ENCODE data around the gene FERMT3. TPM values are rescaled to one million over a fixed set of nuclear protein-coding genes. Genes with fewer than 3 reads are reported as not detected.

Gene FERMT3
- total and polyA plus RNA-seq, 7 experiments from 2014 or later = 77.1 to 209 (median 120) TPM

- H3K36me3 Mint-ChIP-seq = peaks cover 0 to 8% (median 0%) of the 10 kb centered on the region in 5 donors
- H3K4me1 Mint-ChIP-seq = peaks cover 14 to 51% (median 32%) of the 10 kb centered on the region in 7 donors
- POLR2A ChIA-PET = interaction anchor here (0.9 to 6.3 kb wide), 7 partner anchors 8 to 1485 kb away, joined by 3 to 58 read pairs (median 4); partner anchors contain the start of genes DNAJC4, ESRRA, FERMT3 and NUDT22
- H3K27ac Mint-ChIP-seq = peak overlapping the region; percentile 52 to 100 (median 80)
- Histone ChIP-seq H3K4me3 (ENCODE audit: low read length) (no peak overlapping the region), H3K9me3 (ENCODE audit: control insufficient read depth in 2 of 3, low read length in 3 of 3) (no peaks in the 10 kb centered on the region), H3K27ac (ENCODE audit: low read depth, low read length) (peak overlapping the region; percentile 42), H3K4me1 (ENCODE audit: control insufficient read depth in 2 of 2, insufficient read depth in 2 of 2, low read length in 2 of 2) (peaks cover 25 to 29% of the 10 kb centered on the region in 2 donors), H3K27me3 (ENCODE audit: control insufficient read depth in 2 of 2, insufficient read depth in 2 of 2, low read length in 2 of 2) (no peaks in the 10 kb centered on the region), H3K36me3 (ENCODE audit: control insufficient read depth in 2 of 3, insufficient read depth in 3 of 3, low read length in 3 of 3) (peaks cover 0 to 30% (median 6%) of the 10 kb centered on the region in 3 experiments)
- no peaks in the 10 kb centered on the region for H3K9me3 Mint-ChIP-seq
- no peaks in the 10 kb centered on the region for H3K27me3 Mint-ChIP-seq
- H3K4me3 Mint-ChIP-seq = peak overlapping the region in 2 of 10 donors; percentile 38 to 49
- CTCF ChIA-PET = no interaction called here
- intact Hi-C loops (cut with micrococcal nuclease) = no loop called here
- DNase-seq = no peak
- no peak for ATAC-seq
Measured at GRCh38 chr11:64238999-64239398, 32.5 kb downstream of the FERMT3 start.

GRCh38 chr11:64239662-64240434, 33.3 kb downstream of the FERMT3 start:
- ATAC-seq (no peak), DNase-seq (no peak)
- H3K36me3 Mint-ChIP-seq = peaks cover 0 to 8% (median 0%) of the 10 kb centered on the region in 5 donors
- peaks cover 27 to 28% of the 10 kb centered on the region in 2 donors for H3K4me1 ChIP-seq (ENCODE audit: control insufficient read depth in 2 of 2, insufficient read depth in 2 of 2, low read length in 2 of 2)
- no peaks in the 10 kb centered on the region for H3K9me3 Mint-ChIP-seq
- peaks cover 0 to 30% (median 6%) of the 10 kb centered on the region in 3 experiments for H3K36me3 ChIP-seq (ENCODE audit: control insufficient read depth in 2 of 3, insufficient read depth in 3 of 3, low read length in 3 of 3)
- peak overlapping the region; percentile 73 for H3K4me3 ChIP-seq (ENCODE audit: low read length)
- H3K4me3 Mint-ChIP-seq = peak overlapping the region; percentile 80 to 95 (median 89)
- peaks cover 14 to 51% (median 32%) of the 10 kb centered on the region in 7 donors for H3K4me1 Mint-ChIP-seq
- peak overlapping the region; percentile 99 for H3K27ac ChIP-seq (ENCODE audit: low read depth, low read length)
- CTCF ChIA-PET = interaction anchor here (1.6 kb wide), 1 partner anchor 33 kb away, joined by 5 read pairs; the partner anchor contains the start of gene FERMT3
- H3K27me3 ChIP-seq (ENCODE audit: control insufficient read depth in 2 of 2, insufficient read depth in 2 of 2, low read length in 2 of 2) = no peaks in the 10 kb centered on the region
- intact Hi-C loops (cut with micrococcal nuclease) = loop anchor here (2.0 to 5.0 kb wide), 6 partner anchors 31 to 507 kb away; partner anchors contain the start of genes BAD (in 1 of the 2), FERMT3 (in 1 of the 2), GPR137 (in 1 of the 2) and MACROD1 (in 1 of the 2)
- H3K27me3 Mint-ChIP-seq = no peaks in the 10 kb centered on the region
- POLR2A ChIA-PET = interaction anchor here (0.6 to 6.3 kb wide), 11 partner anchors 9 to 1486 kb away, joined by 3 to 58 read pairs (median 4); partner anchors contain the start of genes BAD, DNAJC4, ESRRA and FERMT3
- H3K27ac Mint-ChIP-seq = peak overlapping the region; percentile 97 to 100 (median 99)
- H3K9me3 ChIP-seq (ENCODE audit: control insufficient read depth in 2 of 3, low read length in 3 of 3) = no peaks in the 10 kb centered on the region

- H3K36me3 ChIP-seq (ENCODE audit: control insufficient read depth in 2 of 3, insufficient read depth in 3 of 3, low read length in 3 of 3) = peaks cover 0 to 30% (median 6%) of the 10 kb centered on the region in 3 experiments
- Mint-ChIP-seq H3K27ac (peak within 1 kb of the TSS; percentile 97 to 100 (median 99)), H3K9me3 (no peaks in the 10 kb centered on the region), H3K4me3 (peak within 1 kb of the TSS; percentile 80 to 95 (median 89)), H3K27me3 (no peaks in the 10 kb centered on the region), H3K36me3 (peaks cover 0 to 6% (median 0%) of the 10 kb centered on the region in 5 donors), H3K4me1 (peaks cover 9 to 46% (median 31%) of the 10 kb centered on the region in 7 donors)
- CTCF ChIA-PET = interaction anchor here (1.0 to 1.8 kb wide), 6 partner anchors 8 to 64 kb away, joined by 3 to 11 read pairs (median 6); partner anchors contain the start of genes FERMT3, NUDT22, PLCB3 and TRPT1
- POLR2A ChIA-PET = interaction anchor here (0.6 to 12.3 kb wide), 22 partner anchors 9 to 624 kb away, joined by 3 to 154 read pairs (median 4); partner anchors contain the start of genes DNAJC4, ESRRA, FERMT3 and NUDT22
- DNase-seq (peak; percentile 97 to 99 (median 98)), ATAC-seq (peak; percentile 78)
- peak within 1 kb of the TSS; percentile 73 for H3K4me3 ChIP-seq (ENCODE audit: low read length)
- peak within 1 kb of the TSS; percentile 99 for H3K27ac ChIP-seq (ENCODE audit: low read depth, low read length)
- H3K9me3 ChIP-seq (ENCODE audit: control insufficient read depth in 2 of 3, low read length in 3 of 3) = no peaks in the 10 kb centered on the region
- intact Hi-C loops (cut with micrococcal nuclease) = loop anchor here (1.0 to 5.0 kb wide), 17 partner anchors 10 to 507 kb away; partner anchors contain the start of genes DNAJC4 (in 2 of the 2), ESRRA (in 2 of the 2), FERMT3 (in 2 of the 2) and GPR137 (in 2 of the 2)
- H3K27me3 ChIP-seq (ENCODE audit: control insufficient read depth in 2 of 2, insufficient read depth in 2 of 2, low read length in 2 of 2) = no peaks in the 10 kb centered on the region
- H3K4me1 ChIP-seq (ENCODE audit: control insufficient read depth in 2 of 2, insufficient read depth in 2 of 2, low read length in 2 of 2) = peaks cover 24 to 28% of the 10 kb centered on the region in 2 donors
Measured at GRCh38 chr11:64240435-64241240, 34.1 kb downstream of the FERMT3 start, which contains the start of gene FKBP2. Gene FKBP2 (plus strand): TSS chr11:64241095. CDS start chr11:64242388, 1,293 bp downstream.

DNA sequence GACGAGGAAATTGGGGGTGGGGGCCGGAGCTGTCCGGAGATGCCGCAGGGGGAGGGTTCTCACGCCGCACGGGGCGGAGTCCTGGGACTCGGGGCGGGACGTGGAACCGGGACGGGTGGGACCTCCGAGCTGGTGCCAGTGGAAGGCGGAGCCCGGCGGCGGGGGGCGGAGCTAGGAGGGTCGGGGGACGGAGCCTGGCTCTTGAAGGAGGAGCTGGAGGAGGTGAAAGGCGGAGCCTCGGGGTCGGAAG, 34.6 kb downstream of the FERMT3 start:
- Histone ChIP-seq H3K36me3 (ENCODE audit: control insufficient read depth in 2 of 3, insufficient read depth in 3 of 3, low read length in 3 of 3) (peaks cover 0 to 30% (median 6%) of the 10 kb centered on the region in 3 experiments), H3K27me3 (ENCODE audit: control insufficient read depth in 2 of 2, insufficient read depth in 2 of 2, low read length in 2 of 2) (no peaks in the 10 kb centered on the region), H3K4me1 (ENCODE audit: control insufficient read depth in 2 of 2, insufficient read depth in 2 of 2, low read length in 2 of 2) (peaks cover 21 to 31% of the 10 kb centered on the region in 2 donors), H3K4me3 (ENCODE audit: low read length) (peak overlapping the region; percentile 73), H3K27ac (ENCODE audit: low read depth, low read length) (peak overlapping the region; percentile 99), H3K9me3 (ENCODE audit: control insufficient read depth in 2 of 3, low read length in 3 of 3) (no peaks in the 10 kb centered on the region)
- intact Hi-C loops (cut with micrococcal nuclease) = loop anchor here (1.0 to 5.0 kb wide), 17 partner anchors 9 to 506 kb away; partner anchors contain the start of genes DNAJC4 (in 2 of the 2), ESRRA (in 2 of the 2), FERMT3 (in 2 of the 2) and GPR137 (in 2 of the 2)
- peak; percentile 99 to 100 (median 100) for DNase-seq
- ChIA-PET CTCF (interaction anchor here (1.0 to 1.8 kb wide), 6 partner anchors 9 to 63 kb away, joined by 3 to 11 read pairs (median 6); partner anchors contain the start of genes FERMT3, NUDT22, PLCB3 and TRPT1), POLR2A (interaction anchor here (0.7 to 12.3 kb wide), 16 partner anchors 9 to 624 kb away, joined by 3 to 154 read pairs (median 5); partner anchors contain the start of genes ESRRA, FERMT3, NUDT22 and PRDX5)
- Mint-ChIP-seq H3K36me3 (peaks cover 0 to 6% (median 0%) of the 10 kb centered on the region in 5 donors), H3K27me3 (no peaks in the 10 kb centered on the region), H3K27ac (peak overlapping the region; percentile 97 to 100 (median 99)), H3K4me1 (peaks cover 8 to 45% (median 30%) of the 10 kb centered on the region in 7 donors), H3K4me3 (peak overlapping the region; percentile 80 to 95 (median 89)), H3K9me3 (no peaks in the 10 kb centered on the region)
- peak; percentile 90 for ATAC-seq

DNA sequence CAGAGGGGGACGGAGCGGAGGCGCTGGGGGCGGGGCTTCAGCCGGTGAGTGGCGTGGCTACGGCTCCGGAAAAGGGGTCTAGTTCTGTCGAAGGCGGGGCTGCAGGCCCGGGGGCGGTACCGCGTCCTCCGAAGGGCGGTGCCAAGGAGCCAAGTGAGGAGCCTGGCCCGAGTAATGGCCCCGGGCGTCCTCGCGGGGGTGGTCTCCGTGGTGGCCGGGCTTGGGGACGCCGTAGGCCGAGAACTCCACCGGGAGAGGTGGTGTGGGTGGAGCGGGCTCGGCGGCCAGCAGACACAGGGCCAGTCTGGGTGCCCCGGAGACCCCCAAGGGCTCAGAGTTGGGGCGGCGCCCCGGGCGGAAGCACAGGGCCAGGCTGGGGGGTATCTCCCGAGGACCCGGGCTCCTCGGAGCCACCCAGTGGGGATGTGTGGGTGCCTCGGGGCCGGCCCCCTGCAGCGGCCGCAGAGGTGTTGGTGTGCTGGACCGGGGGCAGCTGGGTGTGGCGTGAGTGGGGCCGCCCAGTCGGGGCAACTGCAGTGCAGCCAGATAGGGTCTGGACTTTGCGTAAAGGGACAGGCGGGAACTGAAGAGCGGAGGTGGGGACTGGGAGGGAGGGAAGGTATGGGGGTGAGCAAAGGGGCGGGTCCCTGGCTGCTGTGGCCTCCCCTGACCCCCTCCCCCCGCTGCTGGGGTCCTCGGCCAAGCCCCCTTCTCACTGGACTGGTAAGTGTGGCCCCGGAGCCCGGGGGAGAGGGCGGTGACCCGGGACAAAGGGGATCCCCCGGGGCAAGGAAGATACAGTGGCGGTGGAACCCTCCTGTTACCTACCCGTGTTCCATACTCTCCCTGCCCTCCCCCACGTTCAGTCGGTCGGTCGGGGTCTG, 35.2 kb downstream of the FERMT3 start:
- no peak for DNase-seq
- Mint-ChIP-seq H3K27me3 (no peaks in the 10 kb centered on the region), H3K27ac (peak overlapping the region; percentile 97 to 100 (median 99)), H3K4me3 (peak overlapping the region; percentile 80 to 95 (median 89)), H3K4me1 (peaks cover 8 to 45% (median 30%) of the 10 kb centered on the region in 7 donors), H3K36me3 (peaks cover 0 to 6% (median 0%) of the 10 kb centered on the region in 5 donors), H3K9me3 (no peaks in the 10 kb centered on the region)
- ChIA-PET POLR2A (interaction anchor here (0.8 to 12.3 kb wide), 18 partner anchors 8 to 503 kb away, joined by 3 to 154 read pairs (median 5); partner anchors contain the start of genes ESRRA, FERMT3, NUDT22 and PLCB3), CTCF (interaction anchor here (1.0 to 1.8 kb wide), 8 partner anchors 9 to 63 kb away, joined by 3 to 11 read pairs (median 5); partner anchors contain the start of genes FERMT3, NUDT22, PLCB3 and TRPT1)
- Histone ChIP-seq H3K36me3 (ENCODE audit: control insufficient read depth in 2 of 3, insufficient read depth in 3 of 3, low read length in 3 of 3) (peaks cover 0 to 30% (median 6%) of the 10 kb centered on the region in 3 experiments), H3K27ac (ENCODE audit: low read depth, low read length) (peak overlapping the region; percentile 99), H3K27me3 (ENCODE audit: control insufficient read depth in 2 of 2, insufficient read depth in 2 of 2, low read length in 2 of 2) (no peaks in the 10 kb centered on the region), H3K9me3 (ENCODE audit: control insufficient read depth in 2 of 3, low read length in 3 of 3) (no peaks in the 10 kb centered on the region), H3K4me1 (ENCODE audit: control insufficient read depth in 2 of 2, insufficient read depth in 2 of 2, low read length in 2 of 2) (peaks cover 21 to 31% of the 10 kb centered on the region in 2 donors), H3K4me3 (ENCODE audit: low read length) (peak overlapping the region; percentile 73)
- intact Hi-C loops (cut with micrococcal nuclease) = loop anchor here (1.0 to 5.0 kb wide), 17 partner anchors 9 to 506 kb away; partner anchors contain the start of genes DNAJC4 (in 2 of the 2), ESRRA (in 2 of the 2), FERMT3 (in 2 of the 2) and GPR137 (in 2 of the 2)
- ATAC-seq = no peak
